CD4-positive, alpha-beta memory T cell (primary cell): Measurements from ENCODE around the gene ZMIZ1. TPM values are rescaled to one million over a fixed set of nuclear protein-coding genes. Genes with fewer than 3 reads are reported as not detected.

Experiments used
- CTCF ChIA-PET: fragments of 350-600 bp; sonication (Branson Sonifier 250); formaldehyde crosslinking; loops from one replicate; lab custom pipeline; 2021; ENCODE audit warnings: inconsistent platforms; ENCODE audit not compliant: partially characterized antibody; lab: Charles Lee
- POLR2A ChIA-PET: fragments of 350-600 bp; sonication (Branson Sonifier 250); formaldehyde crosslinking; loops from one replicate; lab custom pipeline; 2021; ENCODE audit not compliant: partially characterized antibody; lab: Charles Lee
- DNase-seq, 5 donors: peaks; one replicate each; pipeline versions ENCODE4 v3.0.0 to v3.0.0-alpha.2; 2020 to 2022; ENCODE audit warnings: mixed read lengths in 1 of 5
- H3K27ac ChIP-seq: one replicate; pipeline ENCODE4 v1.7.0; 2013; ENCODE audit warnings: low read depth, low read length
- H3K27me3 ChIP-seq: 2 replicates; pipeline ENCODE4 v1.7.0; 2013; ENCODE audit warnings: mild to moderate bottlenecking, low read length, moderate library complexity; ENCODE audit not compliant: insufficient read depth
- H3K36me3 ChIP-seq: 2 replicates; pipeline ENCODE4 v1.7.0; 2013; ENCODE audit warnings: mild to moderate bottlenecking, low read length, moderate library complexity; ENCODE audit not compliant: insufficient read depth
- H3K4me1 ChIP-seq: 2 replicates; pipeline ENCODE4 v1.7.0; 2013; ENCODE audit warnings: mild to moderate bottlenecking, low read length, moderate library complexity; ENCODE audit not compliant: insufficient read depth
- H3K4me3 ChIP-seq, 2 donors: one replicate each; pipeline ENCODE4 v1.7.0; 2013; ENCODE audit warnings: low read length in 2 of 2, mild to moderate bottlenecking in 1 of 2
- H3K9me3 ChIP-seq, 2 donors: one replicate each; pipeline ENCODE4 v1.7.0; 2013; ENCODE audit warnings: low read length in 2 of 2, control low read depth in 1 of 2; ENCODE audit not compliant: control insufficient read depth in 1 of 2
- H3K27ac Mint-ChIP-seq, 7 donors: one replicate each; pipeline ENCODE4 v1.8.0; 2020 to 2021; ENCODE audit warnings: mixed read lengths in 7 of 7, mild to moderate bottlenecking in 6 of 7, inconsistent platforms in 3 of 7, moderate library complexity in 3 of 7
- H3K27me3 Mint-ChIP-seq, 2 donors: one replicate each; pipeline ENCODE4 v1.8.0; 2020 to 2021; ENCODE audit warnings: mixed read lengths in 2 of 2
- H3K36me3 Mint-ChIP-seq, 2 donors: one replicate each; pipeline ENCODE4 v1.8.0; 2020 to 2021; ENCODE audit warnings: mixed read lengths in 2 of 2, inconsistent platforms in 1 of 2, mild to moderate bottlenecking in 1 of 2
- H3K4me1 Mint-ChIP-seq, 4 donors: one replicate each; pipeline ENCODE4 v1.8.0; 2020 to 2021; ENCODE audit warnings: mixed read lengths in 4 of 4, mild to moderate bottlenecking in 1 of 4
- H3K4me3 Mint-ChIP-seq, 8 donors: one replicate each; pipeline ENCODE4 v1.8.0; 2020 to 2021; ENCODE audit warnings: mixed read lengths in 8 of 8, mild to moderate bottlenecking in 7 of 8, moderate library complexity in 6 of 8, inconsistent platforms in 3 of 8
- H3K9me3 Mint-ChIP-seq, 8 donors: one replicate each; pipeline ENCODE4 v1.8.0; 2020 to 2021; ENCODE audit warnings: mixed read lengths in 8 of 8, mild to moderate bottlenecking in 5 of 8, inconsistent platforms in 3 of 8, moderate library complexity in 1 of 8
- intact Hi-C: fragments of 100-400 bp; cut with micrococcal nuclease; formaldehyde crosslinking; loops from one replicate; pipeline ENCODE4 v1.15.1; 2023
- polyA plus RNA-seq, 2 donors: library from polyadenylated mRNA; unstranded; fragments of 300-500 nt; fragmentation: Illumina TruSeq; gene quantifications; one replicate each; pipeline ENCODE4 v1.2.3, GENCODE V29; 2021
- total RNA-seq, 2 experiments: library from RNA; stranded (reverse); gene quantifications; one replicate each; pipeline ENCODE4 v1.2.3, GENCODE V29; 2021

The ZMIZ1 gene
- total and polyA plus RNA-seq, 4 experiments from 2014 or later: 0.58 to 25.4 (median 14.0) TPM

GRCh38 chr10:79305988-79306387 lies 237.2 kb downstream of the ZMIZ1 start:
- H3K4me3 Mint-ChIP-seq: no peak overlapping the region
- no peaks in the 10 kb centered on the region for H3K4me1 Mint-ChIP-seq
- no peaks in the 10 kb centered on the region for H3K27me3 Mint-ChIP-seq
- H3K27me3 ChIP-seq: no peaks in the 10 kb centered on the region
- POLR2A ChIA-PET: no interaction called here
- no peaks in the 10 kb centered on the region for H3K4me1 ChIP-seq
- intact Hi-C loops: no loop called here
- H3K9me3 Mint-ChIP-seq: no peaks in the 10 kb centered on the region
- no peak for DNase-seq
- H3K27ac ChIP-seq: no peak overlapping the region
- H3K27ac Mint-ChIP-seq: no peak overlapping the region
- H3K9me3 ChIP-seq: no peaks in the 10 kb centered on the region
- H3K36me3 Mint-ChIP-seq: peaks cover 27 to 53% of the 10 kb centered on the region in 2 donors
- H3K36me3 ChIP-seq: peaks cover 26% of the 10 kb centered on the region
- CTCF ChIA-PET: no interaction called here
- H3K4me3 ChIP-seq: no peak overlapping the region

GRCh38 chr10:79306644-79307220 lies 238.0 kb downstream of the ZMIZ1 start:
- Histone ChIP-seq H3K36me3 (peaks cover 20% of the 10 kb centered on the region), H3K4me1 (no peaks in the 10 kb centered on the region), H3K4me3 (no peak overlapping the region), H3K9me3 (no peaks in the 10 kb centered on the region), H3K27me3 (no peaks in the 10 kb centered on the region), H3K27ac (no peak overlapping the region)
- Mint-ChIP-seq H3K4me1 (no peaks in the 10 kb centered on the region), H3K36me3 (peaks cover 20 to 46% of the 10 kb centered on the region in 2 donors), H3K4me3 (no peak overlapping the region), H3K27me3 (no peaks in the 10 kb centered on the region), H3K27ac (no peak overlapping the region), H3K9me3 (no peaks in the 10 kb centered on the region)
- intact Hi-C loops: no loop called here
- no peak for DNase-seq
- ChIA-PET POLR2A (no interaction called here), CTCF (interaction anchor here (1.0 kb wide), 1 partner anchor 9 kb away, joined by 4 read pairs; no protein-coding TSS in a partner anchor)

GRCh38 chr10:79308016-79308415 lies 239.2 kb downstream of the ZMIZ1 start:
- no peaks in the 10 kb centered on the region for H3K27me3 Mint-ChIP-seq
- intact Hi-C loops: no loop called here
- H3K27ac Mint-ChIP-seq: peak overlapping the region in 2 of 7 donors; percentile 22 to 75
- H3K36me3 Mint-ChIP-seq: peaks cover 20 to 50% of the 10 kb centered on the region in 2 donors
- no peak for DNase-seq
- H3K9me3 ChIP-seq: no peaks in the 10 kb centered on the region
- no peaks in the 10 kb centered on the region for H3K9me3 Mint-ChIP-seq
- no peaks in the 10 kb centered on the region for H3K4me1 Mint-ChIP-seq
- H3K27ac ChIP-seq: no peak overlapping the region
- POLR2A ChIA-PET: no interaction called here
- no peaks in the 10 kb centered on the region for H3K4me1 ChIP-seq
- peaks cover 20% of the 10 kb centered on the region for H3K36me3 ChIP-seq
- no peak overlapping the region for H3K4me3 ChIP-seq
- no peaks in the 10 kb centered on the region for H3K27me3 ChIP-seq
- peak overlapping the region in 1 of 8 donors; percentile 43 for H3K4me3 Mint-ChIP-seq
- CTCF ChIA-PET: no interaction called here

- H3K27ac ChIP-seq: no peak overlapping the region
- no peaks in the 10 kb centered on the region for H3K4me1 ChIP-seq
- H3K4me1 Mint-ChIP-seq: no peaks in the 10 kb centered on the region
- H3K4me3 Mint-ChIP-seq: no peak overlapping the region
- peak in 1 of 5 donors; percentile 11 for DNase-seq
- ChIA-PET POLR2A (interaction anchor here (1.2 kb wide), 1 partner anchor 13 kb away, joined by 7 read pairs; no protein-coding TSS in a partner anchor), CTCF (no interaction called here)
- H3K9me3 ChIP-seq: no peaks in the 10 kb centered on the region
- H3K27ac Mint-ChIP-seq: peak overlapping the region in 3 of 7 donors; percentile 23 to 32 (median 24)
- H3K27me3 Mint-ChIP-seq: no peaks in the 10 kb centered on the region
- H3K27me3 ChIP-seq: no peaks in the 10 kb centered on the region
- peaks cover 13% of the 10 kb centered on the region for H3K36me3 ChIP-seq
- intact Hi-C loops: no loop called here
- H3K36me3 Mint-ChIP-seq: peaks cover 20 to 50% of the 10 kb centered on the region in 2 donors
- H3K4me3 ChIP-seq: no peak overlapping the region
- no peaks in the 10 kb centered on the region for H3K9me3 Mint-ChIP-seq
Measured at GRCh38 chr10:79308969-79309665, 240.4 kb downstream of the ZMIZ1 start.

GRCh38 chr10:79310200-79310865 lies 241.6 kb downstream of the ZMIZ1 start:
- ChIA-PET CTCF (no interaction called here), POLR2A (no interaction called here)
- H3K9me3 ChIP-seq: no peaks in the 10 kb centered on the region
- peaks cover 1% of the 10 kb centered on the region for H3K4me1 ChIP-seq
- no peaks in the 10 kb centered on the region for H3K27me3 ChIP-seq
- no peak overlapping the region for H3K4me3 ChIP-seq
- H3K36me3 ChIP-seq: peaks cover 12% of the 10 kb centered on the region
- H3K4me3 Mint-ChIP-seq: no peak overlapping the region
- H3K27ac ChIP-seq: no peak overlapping the region
- no peaks in the 10 kb centered on the region for H3K27me3 Mint-ChIP-seq
- peaks cover 0 to 4% (median 0%) of the 10 kb centered on the region in 4 donors for H3K4me1 Mint-ChIP-seq
- intact Hi-C loops: no loop called here
- peaks cover 15 to 42% of the 10 kb centered on the region in 2 donors for H3K36me3 Mint-ChIP-seq
- peak overlapping the region in 3 of 7 donors; percentile 29 to 52 (median 36) for H3K27ac Mint-ChIP-seq
- no peaks in the 10 kb centered on the region for H3K9me3 Mint-ChIP-seq
- no peak for DNase-seq

GRCh38 chr10:79310911-79311573 lies 242.3 kb downstream of the ZMIZ1 start:
- peak overlapping the region in 3 of 7 donors; percentile 29 to 52 (median 36) for H3K27ac Mint-ChIP-seq
- Histone ChIP-seq H3K9me3 (no peaks in the 10 kb centered on the region), H3K27me3 (no peaks in the 10 kb centered on the region), H3K4me3 (no peak overlapping the region), H3K36me3 (peaks cover 12% of the 10 kb centered on the region), H3K4me1 (peaks cover 8% of the 10 kb centered on the region), H3K27ac (no peak overlapping the region)
- ChIA-PET POLR2A (no interaction called here), CTCF (no interaction called here)
- no peak overlapping the region for H3K4me3 Mint-ChIP-seq
- intact Hi-C loops: no loop called here
- no peak for DNase-seq
- peaks cover 3 to 11% (median 4%) of the 10 kb centered on the region in 4 donors for H3K4me1 Mint-ChIP-seq
- no peaks in the 10 kb centered on the region for H3K27me3 Mint-ChIP-seq
- peaks cover 15 to 38% of the 10 kb centered on the region in 2 donors for H3K36me3 Mint-ChIP-seq
- no peaks in the 10 kb centered on the region for H3K9me3 Mint-ChIP-seq
